Activated naive CD4-positive, alpha-beta T cell treated with anti-CD3 and anti-CD28 coated beads, Interleukin-2, amount 50 U/mL, for 72 hours (primary cell): ENCODE results near the gene F12. TPM values are rescaled to one million over a fixed set of nuclear protein-coding genes. Genes with fewer than 3 reads are reported as not detected.

Source experiments
- ATAC-seq, 2 donors: fragments of 150-1000 bp; cut with Tn5 transposase; 2 replicates each; pipeline ENCODE4 v1.10.0; 2021; ENCODE audit warnings: mild to moderate bottlenecking in 2 of 2, moderate library complexity in 2 of 2
- DNase-seq, 2 donors: peaks; one replicate each; pipeline ENCODE4 v3.0.0; 2021 to 2022; ENCODE audit warnings: low spot score in 2 of 2
- H3K27ac Mint-ChIP-seq, 2 donors: one replicate each; pipeline ENCODE4 v1.8.0; 2022; ENCODE audit warnings: mild to moderate bottlenecking in 2 of 2, mixed read lengths in 2 of 2
- H3K36me3 Mint-ChIP-seq, 2 donors: one replicate each; pipeline ENCODE4 v1.8.0; 2022; ENCODE audit warnings: mixed read lengths in 2 of 2
- H3K9me3 Mint-ChIP-seq, 2 donors: one replicate each; pipeline ENCODE4 v1.8.0; 2022; ENCODE audit warnings: mixed read lengths in 2 of 2
- total RNA-seq, 2 donors: library from RNA; stranded (reverse); gene quantifications; one replicate each; pipeline ENCODE4 v1.2.3, GENCODE V29; 2022

F12 gene
- total RNA-seq, 2 donors from 2014 or later = 2.2 to 9.8 TPM

DNA sequence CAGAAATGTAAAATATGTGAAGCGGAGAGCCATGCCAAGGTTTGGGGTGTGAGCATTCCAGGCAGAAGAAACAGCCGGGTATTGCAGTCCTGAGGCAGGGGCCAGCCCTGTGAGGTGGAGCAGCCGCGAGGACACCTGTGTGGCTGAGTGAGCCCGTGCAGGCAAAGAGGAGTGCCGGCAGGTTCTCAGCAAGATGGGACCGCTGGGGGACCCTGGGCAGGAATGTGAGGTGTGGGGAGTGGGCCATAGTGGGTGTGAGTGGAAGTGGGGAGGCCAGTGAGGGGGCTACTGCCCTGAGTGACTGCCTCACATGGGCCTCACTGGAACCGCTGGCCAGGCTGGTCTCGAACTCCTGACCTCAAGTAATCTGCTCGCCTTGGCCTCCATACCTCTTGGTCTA lies 29.1 kb upstream of the F12 start:
- ATAC-seq (no peak), DNase-seq (no peak)
- H3K27ac Mint-ChIP-seq = peak overlapping the region; percentile 29 to 73
- H3K9me3 Mint-ChIP-seq = no peaks in the 10 kb centered on the region
- H3K36me3 Mint-ChIP-seq = peaks cover 23 to 29% of the 10 kb centered on the region in 2 donors

DNA sequence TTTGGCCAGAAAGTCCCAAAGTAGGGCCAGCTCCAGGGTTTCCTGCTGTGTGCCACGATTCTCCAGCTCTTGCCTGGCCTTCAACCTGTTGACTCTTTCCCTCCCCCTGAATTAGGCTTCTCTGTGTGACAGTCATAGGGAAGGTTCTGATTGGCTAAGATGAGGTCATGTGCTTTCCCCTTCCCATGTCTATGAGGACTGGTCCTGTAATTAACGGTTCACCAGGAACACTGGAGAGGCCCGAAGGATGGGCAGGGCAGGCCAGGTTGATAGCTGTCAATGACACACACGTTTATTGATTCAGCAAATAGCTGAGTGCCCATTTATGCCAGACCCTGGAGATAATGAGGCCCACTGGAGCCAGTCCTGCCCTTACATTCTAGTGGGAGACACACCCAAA lies 28.3 kb upstream of the F12 start:
- H3K27ac Mint-ChIP-seq = peak overlapping the region in 1 of 2 donors; percentile 73
- ATAC-seq = no peak
- H3K9me3 Mint-ChIP-seq = no peaks in the 10 kb centered on the region
- DNase-seq = no peak
- H3K36me3 Mint-ChIP-seq = peaks cover 31 to 37% of the 10 kb centered on the region in 2 donors

DNA sequence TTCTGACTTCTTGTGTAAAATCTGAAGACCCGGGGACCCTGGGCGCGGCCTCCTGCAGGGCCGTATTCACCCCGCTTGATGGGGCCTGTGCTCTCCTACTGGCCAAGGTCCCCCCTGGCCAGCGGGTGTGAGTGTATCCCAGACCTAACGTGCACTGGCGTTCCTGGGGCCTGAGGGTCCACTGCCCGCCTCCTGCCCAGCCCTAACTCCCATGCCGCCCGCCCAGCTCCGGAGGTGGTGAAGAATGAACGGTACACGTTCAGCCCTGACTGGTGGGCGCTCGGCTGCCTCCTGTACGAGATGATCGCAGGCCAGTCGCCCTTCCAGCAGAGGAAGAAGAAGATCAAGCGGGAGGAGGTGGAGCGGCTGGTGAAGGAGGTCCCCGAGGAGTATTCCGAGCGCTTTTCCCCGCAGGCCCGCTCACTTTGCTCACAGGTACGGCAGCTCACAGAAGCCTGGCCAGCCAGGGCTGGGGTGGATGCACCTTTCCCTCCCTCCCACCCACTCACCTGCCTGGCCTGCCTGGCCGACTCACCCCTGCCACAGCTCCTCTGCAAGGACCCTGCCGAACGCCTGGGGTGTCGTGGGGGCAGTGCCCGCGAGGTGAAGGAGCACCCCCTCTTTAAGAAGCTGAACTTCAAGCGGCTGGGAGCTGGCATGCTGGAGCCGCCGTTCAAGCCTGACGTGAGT lies 26.6 kb upstream of the F12 start:
- ATAC-seq = no peak
- Mint-ChIP-seq H3K27ac (peak overlapping the region; percentile 51 to 60), H3K9me3 (no peaks in the 10 kb centered on the region)

DNA sequence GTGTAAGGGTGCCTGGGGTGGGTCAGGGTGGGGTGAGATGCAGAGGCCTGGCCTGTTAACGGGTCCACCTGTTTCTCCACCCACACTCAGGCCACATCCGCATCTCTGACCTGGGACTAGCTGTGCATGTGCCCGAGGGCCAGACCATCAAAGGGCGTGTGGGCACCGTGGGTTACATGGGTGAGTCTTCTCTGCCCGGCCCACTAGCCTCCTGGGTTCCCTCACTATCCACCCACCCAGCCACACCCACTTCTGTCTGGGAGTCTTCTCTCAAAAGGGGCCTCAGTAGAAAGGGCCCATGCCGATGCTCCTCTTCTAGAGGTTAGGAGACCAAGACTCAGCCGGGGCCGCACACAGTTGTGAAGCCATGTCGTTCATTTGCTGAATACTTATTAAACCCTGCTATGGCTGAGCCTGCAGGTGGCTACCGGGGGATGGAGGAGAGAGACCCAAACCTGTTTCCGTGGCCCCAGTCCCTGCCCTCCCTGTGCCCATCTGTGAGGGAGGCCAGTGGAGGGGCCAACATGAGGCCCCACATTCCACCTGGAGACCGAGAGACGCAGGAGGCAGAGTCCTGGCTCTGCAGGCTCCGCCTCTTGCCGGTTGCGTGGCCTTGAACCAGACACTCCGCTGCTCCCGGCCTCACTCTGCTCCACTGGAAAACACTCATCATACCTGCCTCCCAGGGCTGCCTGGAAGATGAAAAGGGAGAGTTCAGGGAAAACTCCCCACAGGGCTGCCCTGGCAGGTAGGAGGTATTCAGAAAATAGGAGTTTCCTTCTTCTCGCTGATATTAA lies 25.8 kb upstream of the F12 start:
- Mint-ChIP-seq H3K27ac (peak overlapping the region; percentile 60 to 85), H3K36me3 (peaks cover 31 to 55% of the 10 kb centered on the region in 2 donors), H3K9me3 (no peaks in the 10 kb centered on the region)
- no peak for ATAC-seq
- peak in 1 of 2 donors; percentile 52 for DNase-seq

More for the DNA sequence above, 26.6 kb upstream of the F12 start:
- H3K36me3 Mint-ChIP-seq = peaks cover 31 to 49% of the 10 kb centered on the region in 2 donors
- no peak for DNase-seq

DNA sequence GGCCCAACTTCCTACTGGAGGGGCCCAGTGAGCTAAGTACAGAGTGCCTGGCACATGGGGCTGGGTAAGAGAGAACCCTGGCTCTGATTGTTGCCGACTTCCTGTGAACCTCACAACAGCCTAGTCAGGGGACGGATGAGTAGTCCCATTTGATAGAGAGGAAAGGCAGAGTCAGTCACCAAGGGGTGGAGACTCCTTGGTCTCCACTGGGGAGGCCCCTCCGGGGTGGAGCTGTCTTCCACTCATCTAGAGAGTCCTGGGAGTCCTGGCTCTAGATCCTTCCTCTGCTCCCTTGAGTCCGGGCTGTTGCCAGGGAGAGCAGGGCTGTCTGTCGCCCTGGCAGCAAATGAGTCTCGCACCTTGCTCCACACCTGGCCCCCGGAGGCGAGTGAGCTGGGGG lies 25.1 kb upstream of the F12 start:
- DNase-seq (peak in 1 of 2 donors; percentile 81), ATAC-seq (peak; percentile 65 to 78)
- H3K27ac Mint-ChIP-seq = peak overlapping the region; percentile 50 to 85
- H3K36me3 Mint-ChIP-seq = peaks cover 26 to 48% of the 10 kb centered on the region in 2 donors
- H3K9me3 Mint-ChIP-seq = no peaks in the 10 kb centered on the region

DNA sequence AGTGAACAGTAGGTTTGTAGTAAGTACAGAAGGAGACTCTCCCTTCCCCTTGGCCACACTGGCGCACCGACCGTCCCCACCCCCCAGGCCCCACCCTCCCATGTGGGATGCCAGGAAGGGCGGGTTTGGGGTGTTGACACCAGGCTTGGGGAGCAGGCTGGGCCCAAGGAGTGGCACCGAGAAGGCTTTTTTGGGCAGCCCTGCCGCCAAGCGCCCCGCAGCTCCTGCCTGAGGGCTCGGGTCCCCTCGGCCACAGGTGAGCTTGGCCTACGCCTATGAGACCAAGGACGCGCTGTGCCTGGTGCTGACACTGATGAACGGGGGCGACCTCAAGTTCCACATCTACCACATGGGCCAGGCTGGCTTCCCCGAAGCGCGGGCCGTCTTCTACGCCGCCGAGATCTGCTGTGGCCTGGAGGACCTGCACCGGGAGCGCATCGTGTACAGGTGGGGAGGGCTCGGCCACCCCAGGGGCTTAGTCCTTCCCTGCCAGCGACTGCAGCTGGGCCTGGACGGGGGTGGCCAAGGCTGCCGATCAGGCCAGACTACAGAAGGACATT lies 24.4 kb upstream of the F12 start:
- H3K9me3 Mint-ChIP-seq = no peaks in the 10 kb centered on the region
- no peak for ATAC-seq
- peak overlapping the region; percentile 85 to 90 for H3K27ac Mint-ChIP-seq

DNA sequence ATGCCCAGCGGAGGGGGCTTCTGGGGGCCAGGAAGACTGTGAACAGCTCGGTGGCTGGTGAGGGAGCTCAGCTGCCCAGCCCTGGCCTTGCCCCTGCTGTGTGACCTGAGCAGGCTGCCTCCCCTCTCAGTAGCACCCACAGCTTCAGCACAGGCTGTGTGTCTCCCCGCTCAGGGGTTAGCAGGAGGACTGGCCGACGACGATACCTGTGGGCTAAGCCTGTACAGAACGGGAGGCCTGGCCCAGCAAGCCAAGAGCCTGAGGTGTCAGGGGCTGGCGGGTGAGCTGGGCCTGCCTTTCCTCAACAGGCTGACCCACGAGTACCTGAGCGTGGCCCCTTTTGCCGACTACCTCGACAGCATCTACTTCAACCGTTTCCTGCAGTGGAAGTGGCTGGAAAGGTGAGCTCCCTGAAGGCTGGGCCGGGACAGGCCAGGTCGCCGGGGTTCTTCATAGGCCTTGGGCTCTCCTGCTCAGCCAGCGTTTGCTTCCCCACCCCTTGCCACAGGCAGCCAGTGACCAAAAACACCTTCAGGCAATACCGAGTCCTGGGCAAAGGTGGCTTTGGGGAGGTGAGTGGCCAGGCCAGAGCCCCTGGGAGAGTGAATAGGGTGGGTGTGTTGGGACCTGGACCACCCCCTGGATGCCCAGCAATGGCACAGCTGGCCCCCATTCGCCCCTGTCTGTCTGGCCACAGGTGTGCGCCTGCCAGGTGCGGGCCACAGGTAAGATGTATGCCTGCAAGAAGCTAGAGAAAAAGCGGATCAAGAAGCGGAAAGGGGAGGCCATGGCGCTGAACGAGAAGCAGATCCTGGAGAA lies 23.7 kb upstream of the F12 start:
- Mint-ChIP-seq H3K36me3 (peaks cover 31 to 41% of the 10 kb centered on the region in 2 donors), H3K9me3 (no peaks in the 10 kb centered on the region), H3K27ac (peak overlapping the region; percentile 85 to 90)
- DNase-seq (no peak), ATAC-seq (no peak)

More for the DNA sequence above, 24.4 kb upstream of the F12 start:
- DNase-seq = no peak
- H3K36me3 Mint-ChIP-seq = peaks cover 29 to 45% of the 10 kb centered on the region in 2 donors

DNA sequence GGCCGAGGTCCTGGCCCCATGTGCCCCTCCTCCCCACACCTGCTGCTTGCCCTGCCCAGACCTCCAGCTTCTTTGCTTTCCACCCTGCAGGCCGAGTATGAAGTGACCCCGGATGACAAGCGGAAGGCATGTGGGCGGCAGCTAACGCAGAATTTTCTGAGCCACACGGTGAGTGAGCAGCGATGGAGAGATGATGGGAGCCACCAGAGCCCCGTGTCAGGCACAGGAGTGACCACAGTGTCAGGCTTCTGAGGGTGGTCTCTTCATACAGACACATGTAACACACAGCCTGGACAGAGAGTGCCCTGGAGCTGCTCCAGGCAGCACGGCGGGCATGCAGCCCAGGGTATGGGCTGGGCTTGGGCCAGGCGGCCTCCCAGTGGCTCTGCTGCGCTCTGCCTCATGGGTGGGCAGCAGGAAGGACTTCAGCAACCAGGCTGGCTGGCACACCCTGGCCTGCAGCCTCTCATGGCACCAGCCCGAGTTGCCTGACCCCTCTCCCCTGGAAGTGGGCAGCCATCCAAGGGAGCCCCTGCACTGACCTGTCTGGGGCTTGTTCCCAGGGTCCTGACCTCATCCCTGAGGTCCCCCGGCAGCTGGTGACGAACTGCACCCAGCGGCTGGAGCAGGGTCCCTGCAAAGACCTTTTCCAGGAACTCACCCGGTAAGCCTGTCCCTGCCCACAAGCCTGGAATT lies 22.9 kb upstream of the F12 start:
- Mint-ChIP-seq H3K36me3 (peaks cover 34 to 44% of the 10 kb centered on the region in 2 donors), H3K27ac (peak overlapping the region; percentile 65 to 85), H3K9me3 (no peaks in the 10 kb centered on the region)
- ATAC-seq (peak in 1 of 2 donors; percentile 2), DNase-seq (no peak)

DNA sequence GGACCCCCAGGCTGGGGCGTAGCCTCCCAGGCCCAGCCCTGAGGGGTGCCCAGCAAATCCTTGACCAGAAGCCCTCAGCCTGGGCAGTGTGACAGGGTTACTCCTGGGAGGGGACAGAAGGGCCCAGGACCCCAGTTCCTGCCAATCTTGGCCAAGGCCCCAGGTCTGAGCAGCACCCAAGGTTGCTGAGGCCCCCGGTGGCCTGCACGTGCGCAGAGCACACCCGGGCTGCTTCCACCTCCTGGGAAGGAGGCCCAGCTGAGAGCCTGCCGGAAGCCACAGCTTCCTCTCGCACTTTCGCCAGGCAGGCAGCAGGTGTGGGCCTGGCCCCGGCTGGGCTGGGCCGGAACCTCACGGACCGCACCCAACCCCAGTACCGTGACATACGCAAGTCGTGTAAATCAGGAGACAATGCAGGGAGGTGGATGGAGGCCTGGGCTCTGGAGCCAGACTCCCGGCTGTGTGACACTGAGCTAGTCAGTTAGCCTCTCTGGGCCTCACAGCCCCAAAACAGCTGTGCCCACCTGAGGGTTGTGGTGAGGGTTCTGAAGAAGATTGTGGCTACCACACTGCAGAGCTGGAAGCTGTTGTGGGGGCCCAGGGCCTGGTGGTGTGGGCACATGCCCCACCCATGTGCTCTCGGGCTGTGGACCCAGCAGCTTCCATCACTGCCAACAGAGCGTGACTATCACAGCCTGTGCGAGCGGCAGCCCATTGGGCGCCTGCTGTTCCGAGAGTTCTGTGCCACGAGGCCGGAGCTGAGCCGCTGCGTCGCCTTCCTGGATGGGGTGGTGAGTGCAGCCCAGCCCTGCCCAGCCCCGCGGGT lies 22.2 kb upstream of the F12 start:
- Mint-ChIP-seq H3K36me3 (peaks cover 30 to 41% of the 10 kb centered on the region in 2 donors), H3K27ac (peak overlapping the region in 1 of 2 donors; percentile 85), H3K9me3 (no peaks in the 10 kb centered on the region)
- peak; percentile 15 to 33 for ATAC-seq
- DNase-seq = peak in 1 of 2 donors; percentile 80

DNA sequence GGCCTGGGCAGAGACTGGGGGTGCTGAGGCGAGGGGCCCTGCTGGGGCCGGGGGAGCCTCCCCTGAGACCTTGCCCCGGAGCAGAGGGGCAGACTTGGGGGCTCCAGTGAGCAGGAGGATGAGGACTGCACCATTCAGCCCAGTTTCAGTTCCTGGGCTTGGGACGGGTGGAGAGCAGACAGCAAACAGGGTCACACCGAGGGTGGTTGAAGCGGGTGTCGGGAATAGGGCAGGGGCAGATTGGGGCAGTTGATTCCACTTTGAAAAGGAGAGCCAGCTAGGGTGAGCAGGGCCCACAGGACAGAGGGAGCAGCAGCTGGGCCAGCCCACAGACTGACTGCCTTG lies 21.6 kb upstream of the F12 start:
- DNase-seq = no peak
- Mint-ChIP-seq H3K36me3 (peaks cover 30 to 40% of the 10 kb centered on the region in 2 donors), H3K9me3 (no peaks in the 10 kb centered on the region), H3K27ac (peak overlapping the region; percentile 85 to 96)
- ATAC-seq = no peak

DNA sequence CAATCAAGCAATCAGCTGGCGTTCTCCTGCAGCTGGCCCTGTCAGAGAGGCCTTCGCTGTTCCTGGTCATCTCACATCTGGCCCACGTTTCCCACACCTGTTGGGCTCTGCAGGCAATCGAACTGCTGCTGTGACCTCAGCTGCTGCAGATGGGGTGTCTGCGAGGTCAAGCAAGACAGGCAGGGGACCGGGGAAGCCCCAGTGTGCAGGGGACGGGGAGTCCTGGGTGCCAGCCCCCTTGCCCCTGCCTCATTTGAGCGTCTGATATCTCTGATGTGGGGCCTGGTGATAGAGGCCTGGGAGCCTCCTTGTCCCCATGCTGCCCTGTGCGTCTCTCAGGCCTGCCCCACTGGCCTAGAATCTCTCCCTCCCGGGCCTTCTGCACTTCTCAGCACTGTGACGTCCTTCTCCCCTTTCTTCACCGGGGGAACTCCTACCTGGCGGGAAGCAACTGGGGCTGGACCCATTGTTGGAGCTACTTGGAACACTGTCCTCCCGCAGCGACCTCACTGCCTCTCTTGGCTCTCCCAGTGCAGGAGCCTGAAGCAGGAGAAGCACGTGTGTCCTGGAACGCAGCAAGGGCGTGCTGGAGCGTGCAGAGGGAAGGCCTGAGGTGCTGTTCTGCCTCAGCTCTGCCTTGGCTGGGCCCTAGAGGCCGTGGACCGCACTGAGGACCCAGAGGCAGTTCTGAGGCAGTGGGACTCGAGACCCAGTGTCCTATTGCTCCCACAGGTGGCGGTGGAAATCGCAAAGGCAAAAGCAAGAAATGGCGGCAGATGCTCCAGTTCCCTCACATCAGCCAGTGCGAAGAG lies 21.0 kb upstream of the F12 start:
- Mint-ChIP-seq H3K27ac (peak overlapping the region; percentile 85 to 96), H3K9me3 (no peaks in the 10 kb centered on the region), H3K36me3 (peaks cover 30 to 37% of the 10 kb centered on the region in 2 donors)
- ATAC-seq (no peak), DNase-seq (no peak)

DNA sequence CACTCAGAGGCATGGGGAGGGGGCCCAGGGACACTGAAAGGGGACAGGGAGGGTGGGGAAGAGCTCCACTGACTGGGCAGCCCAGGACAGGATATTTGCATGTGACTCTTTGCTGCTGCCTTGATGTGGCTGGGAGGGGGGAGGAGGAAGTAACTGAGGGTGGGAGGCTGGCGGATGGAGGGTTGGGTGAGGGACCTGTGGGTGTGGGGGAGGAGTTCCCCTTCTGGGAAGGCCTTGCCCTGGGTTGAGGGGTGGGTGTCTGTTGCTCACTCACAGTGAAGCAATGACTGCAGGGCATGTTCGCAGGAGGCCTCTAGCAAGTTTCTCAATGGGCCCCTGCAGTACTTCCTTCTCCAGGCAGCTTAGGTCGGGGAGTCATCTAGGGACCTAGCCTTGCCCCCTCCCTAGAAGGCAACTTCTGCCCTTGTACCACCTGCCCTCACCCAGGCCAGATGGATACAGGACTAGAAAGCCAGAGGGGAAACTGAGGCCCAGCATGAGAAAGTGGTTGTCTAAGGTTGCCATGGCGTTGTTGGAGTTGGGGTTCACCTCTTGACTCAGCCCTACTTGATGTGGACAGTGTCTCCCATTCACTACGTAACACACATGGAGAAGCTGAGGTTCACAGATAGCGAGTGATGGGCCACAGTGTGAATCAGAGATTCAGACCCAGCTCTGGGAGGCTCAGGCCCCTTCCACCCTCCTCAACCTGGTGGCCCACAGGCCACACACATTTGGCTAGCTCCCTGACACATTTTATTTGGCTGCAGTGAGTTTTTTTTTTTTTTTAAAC lies 20.1 kb upstream of the F12 start:
- DNase-seq = peak; percentile 77 to 93
- peaks cover 30 to 37% of the 10 kb centered on the region in 2 donors for H3K36me3 Mint-ChIP-seq
- peak; percentile 48 to 50 for ATAC-seq
- no peaks in the 10 kb centered on the region for H3K9me3 Mint-ChIP-seq
- peak overlapping the region; percentile 85 to 96 for H3K27ac Mint-ChIP-seq

DNA sequence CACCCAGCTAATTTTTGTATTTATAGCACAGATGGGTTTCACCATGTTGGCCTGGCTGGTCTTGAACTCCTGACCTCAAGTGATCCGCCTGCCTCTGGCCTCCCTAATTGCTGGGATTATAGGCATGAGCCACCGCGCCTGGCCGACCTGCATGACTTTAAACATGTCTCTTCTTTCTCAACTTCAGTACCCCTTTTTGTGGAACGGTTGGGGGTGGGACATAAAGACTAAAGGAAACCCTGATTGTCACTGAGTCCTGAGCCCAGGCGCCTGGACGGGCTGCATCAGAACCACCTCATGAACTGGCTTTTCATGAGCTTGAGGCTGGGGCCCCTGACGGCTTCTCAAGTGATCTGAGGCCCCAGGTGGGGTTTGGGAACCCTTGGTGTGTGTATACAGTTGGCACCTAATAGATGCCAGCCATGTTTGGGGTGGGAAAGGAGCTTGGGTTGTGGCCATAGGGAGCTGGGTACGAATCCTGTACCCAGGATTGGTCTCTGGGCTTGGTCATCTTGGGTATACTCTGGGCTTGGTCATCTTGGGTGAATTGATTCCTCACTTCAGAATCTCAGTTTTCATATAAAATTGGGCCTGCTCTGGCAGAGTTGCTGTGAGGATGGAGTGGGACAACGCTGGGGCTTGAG lies 19.3 kb upstream of the F12 start:
- ATAC-seq (no peak), DNase-seq (no peak)
- H3K9me3 Mint-ChIP-seq = no peaks in the 10 kb centered on the region
- H3K36me3 Mint-ChIP-seq = peaks cover 30 to 37% of the 10 kb centered on the region in 2 donors
- peak overlapping the region; percentile 85 to 96 for H3K27ac Mint-ChIP-seq
